Keratinocyte (primary cell): Measurements from ENCODE around the gene SCLY. TPM values are rescaled to one million over a fixed set of nuclear protein-coding genes. Genes with fewer than 3 reads are reported as not detected.

Experiments used
- DNase-seq: peaks from one replicate; pipeline ENCODE4 v3.0.0-alpha.2; 2011; ENCODE audit warnings: low read depth, missing footprints, low spot score
- FAIRE-seq: peaks from 2 replicates; lab custom pipeline; 2011; peaks lifted over from hg19 to GRCh38; lab: Jason Lieb, UNC
- H2AFZ ChIP-seq: 2 replicates; pipeline ENCODE4 v1.6.0; 2012; ENCODE audit warnings: low read length, control low read depth, inconsistent platforms; ENCODE audit not compliant: control insufficient read depth
- H3K27ac ChIP-seq: 2 replicates; pipeline ENCODE4 v1.5.1; 2011; ENCODE audit warnings: low read length; ENCODE audit not compliant: control insufficient read depth, insufficient read depth
- H3K27me3 ChIP-seq: 3 replicates; pipeline ENCODE4 v1.6.0; 2011; ENCODE audit warnings: low read length; ENCODE audit not compliant: control insufficient read depth, insufficient read depth; ENCODE audit errors: extremely low read depth
- H3K36me3 ChIP-seq, 2 experiments: 2 replicates in 1 of 2; 3 replicates in 1 of 2; pipeline ENCODE4 v1.5.1; 2011; ENCODE audit warnings: low read length in 2 of 2, mild to moderate bottlenecking in 1 of 2; ENCODE audit not compliant: control insufficient read depth in 2 of 2, insufficient read depth in 2 of 2; ENCODE audit errors: extremely low read depth in 1 of 2
- H3K4me1 ChIP-seq: 3 replicates; pipeline ENCODE4 v1.5.1; 2011; ENCODE audit warnings: low read length; ENCODE audit not compliant: control insufficient read depth, insufficient read depth; ENCODE audit errors: extremely low read depth
- H3K4me2 ChIP-seq: 3 replicates; pipeline ENCODE4 v1.6.0; 2011; ENCODE audit warnings: low read depth, low read length; ENCODE audit not compliant: control insufficient read depth, insufficient read depth; ENCODE audit errors: extremely low read depth
- H3K4me3 ChIP-seq, 3 experiments: fragments of 200-600 bp in 1 of 3; sonication (generic) in 1 of 3; 2 replicates in 2 of 3; 3 replicates in 1 of 3; pipeline ENCODE4 v1.5.1; 2011 to 2016; ENCODE audit warnings: low read length in 3 of 3, mild to moderate bottlenecking in 3 of 3, control low read depth in 2 of 3, inconsistent platforms in 1 of 3, low read depth in 1 of 3, mixed read lengths in 1 of 3, mixed run types in 1 of 3, moderate library complexity in 1 of 3; ENCODE audit not compliant: control insufficient read depth in 2 of 3, insufficient read depth in 2 of 3; ENCODE audit errors: extremely low read depth in 1 of 3
- H3K79me2 ChIP-seq: 2 replicates; pipeline ENCODE4 v1.6.0; 2012; ENCODE audit warnings: low read length; ENCODE audit not compliant: control insufficient read depth, insufficient read depth
- H3K9ac ChIP-seq: 3 replicates; pipeline ENCODE4 v1.6.0; 2011; ENCODE audit warnings: low read length; ENCODE audit not compliant: control insufficient read depth, insufficient read depth; ENCODE audit errors: extremely low read depth
- H3K9me1 ChIP-seq: 3 replicates; pipeline ENCODE4 v1.6.0; 2011; ENCODE audit warnings: low read length; ENCODE audit not compliant: control insufficient read depth, insufficient read depth; ENCODE audit errors: extremely low read depth
- H3K9me3 ChIP-seq: 2 replicates; pipeline ENCODE4 v1.5.1; 2012; ENCODE audit warnings: low read depth, low read length; ENCODE audit not compliant: control insufficient read depth
- H4K20me1 ChIP-seq: 3 replicates; pipeline ENCODE4 v1.6.0; 2011; ENCODE audit warnings: low read length; ENCODE audit not compliant: control insufficient read depth, insufficient read depth; ENCODE audit errors: extremely low read depth
- EZH2 ChIP-seq: IDR thresholded peaks from one replicate; pipeline ENCODE4 v1.6.1; 2012; ENCODE audit warnings: inconsistent platforms, mild to moderate bottlenecking, low read length, moderate library complexity
- dilution Hi-C: fragments of 300-500 bp; cut with MboI; formaldehyde crosslinking; loops from one replicate; pipeline ENCODE4 v1.7.0; 2020; ENCODE audit warnings: low sequenced_read_pairs; ENCODE audit not compliant: extremely low pct_ligation_motif_present
- polyA plus RNA-seq, 5 experiments: library from polyadenylated mRNA; depleted of rRNA in 3 of 5; stranded (reverse) in 3 of 5; stranded (forward) in 1 of 5; unstranded in 1 of 5; fragments of >200 nt; gene quantifications; 1 replicate in 1 of 5; 2 replicates in 3 of 5; 3 replicates in 1 of 5; pipeline versions ENCODE4 v1.2.1 to v1.2.3, GENCODE V29; 2011 to 2012; ENCODE audit warnings: missing spikeins in 2 of 5, low read depth in 1 of 5, low replicate concordance in 1 of 5
- TF ChIP-seq, protein P1 (sequence below), 3 experiments: IDR thresholded peaks in 1 of 3; conservative IDR thresholded peaks in 1 of 3; optimal IDR thresholded peaks in 1 of 3; 2 replicates in 2 of 3; 3 replicates in 1 of 3; pipeline versions ENCODE3 to v1.5.1; 2011; ENCODE audit warnings: low read length in 3 of 3, mild to moderate bottlenecking in 3 of 3, moderate library complexity in 2 of 3, control low read depth in 1 of 3, inconsistent platforms in 1 of 3; ENCODE audit not compliant: insufficient read depth in 2 of 3; ENCODE audit errors: extremely low read depth in 1 of 3

SCLY gene
- polyA plus RNA-seq, 1 donor (not counting 4 experiments of a cell fraction or from before 2014, with no cell fraction given) = 11.8 TPM

DNA sequence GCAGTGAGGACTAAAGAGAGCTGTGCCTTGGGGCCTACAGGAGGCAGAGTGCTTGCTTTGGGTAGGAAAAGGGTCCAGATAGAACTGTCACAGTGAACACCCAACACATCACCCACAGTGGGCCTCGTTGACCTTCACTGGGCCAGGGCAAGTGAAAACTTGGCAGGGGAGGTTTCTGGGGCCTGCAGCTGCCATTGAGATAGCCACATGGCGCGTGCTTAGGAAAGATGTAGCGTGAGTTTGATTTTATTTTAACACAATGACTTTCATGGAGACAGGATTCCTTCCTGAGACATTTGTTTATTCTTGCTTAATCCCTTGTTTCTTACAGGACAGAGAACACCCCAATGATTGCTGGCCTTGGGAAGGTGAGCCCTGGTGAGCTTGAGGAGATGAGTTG lies 30.1 kb downstream of the SCLY start:
- Histone ChIP-seq H3K9me1 (no peaks in the 10 kb centered on the region), H3K9ac (no peak overlapping the region), H3K27ac (no peak overlapping the region), H3K4me3 (no peak overlapping the region), H3K9me3 (no peaks in the 10 kb centered on the region), H3K4me2 (no peak overlapping the region), H3K27me3 (no peaks in the 10 kb centered on the region), H2AFZ (no peak overlapping the region), H4K20me1 (no peaks in the 10 kb centered on the region), H3K4me1 (no peaks in the 10 kb centered on the region), H3K79me2 (no peaks in the 10 kb centered on the region), H3K36me3 (peaks cover 2 to 3% of the 10 kb centered on the region in 2 experiments)
- dilution Hi-C loops = no loop called here
- TF ChIP-seq, protein P1, sequence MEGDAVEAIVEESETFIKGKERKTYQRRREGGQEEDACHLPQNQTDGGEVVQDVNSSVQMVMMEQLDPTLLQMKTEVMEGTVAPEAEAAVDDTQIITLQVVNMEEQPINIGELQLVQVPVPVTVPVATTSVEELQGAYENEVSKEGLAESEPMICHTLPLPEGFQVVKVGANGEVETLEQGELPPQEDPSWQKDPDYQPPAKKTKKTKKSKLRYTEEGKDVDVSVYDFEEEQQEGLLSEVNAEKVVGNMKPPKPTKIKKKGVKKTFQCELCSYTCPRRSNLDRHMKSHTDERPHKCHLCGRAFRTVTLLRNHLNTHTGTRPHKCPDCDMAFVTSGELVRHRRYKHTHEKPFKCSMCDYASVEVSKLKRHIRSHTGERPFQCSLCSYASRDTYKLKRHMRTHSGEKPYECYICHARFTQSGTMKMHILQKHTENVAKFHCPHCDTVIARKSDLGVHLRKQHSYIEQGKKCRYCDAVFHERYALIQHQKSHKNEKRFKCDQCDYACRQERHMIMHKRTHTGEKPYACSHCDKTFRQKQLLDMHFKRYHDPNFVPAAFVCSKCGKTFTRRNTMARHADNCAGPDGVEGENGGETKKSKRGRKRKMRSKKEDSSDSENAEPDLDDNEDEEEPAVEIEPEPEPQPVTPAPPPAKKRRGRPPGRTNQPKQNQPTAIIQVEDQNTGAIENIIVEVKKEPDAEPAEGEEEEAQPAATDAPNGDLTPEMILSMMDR (optimal IDR thresholded peaks at IDR 0.05 in 1 of 3, IDR thresholded peaks at IDR 0.05 in 1 of 3, conservative IDR thresholded peaks at IDR 0.05 in 1 of 3; ENCODE audit: extremely low read depth in 1 of 3, insufficient read depth in 2 of 3, low read length in 3 of 3) = no peak
- no peak for TF ChIP-seq EZH2
- FAIRE-seq = no peak
- DNase-seq = no peak

DNA sequence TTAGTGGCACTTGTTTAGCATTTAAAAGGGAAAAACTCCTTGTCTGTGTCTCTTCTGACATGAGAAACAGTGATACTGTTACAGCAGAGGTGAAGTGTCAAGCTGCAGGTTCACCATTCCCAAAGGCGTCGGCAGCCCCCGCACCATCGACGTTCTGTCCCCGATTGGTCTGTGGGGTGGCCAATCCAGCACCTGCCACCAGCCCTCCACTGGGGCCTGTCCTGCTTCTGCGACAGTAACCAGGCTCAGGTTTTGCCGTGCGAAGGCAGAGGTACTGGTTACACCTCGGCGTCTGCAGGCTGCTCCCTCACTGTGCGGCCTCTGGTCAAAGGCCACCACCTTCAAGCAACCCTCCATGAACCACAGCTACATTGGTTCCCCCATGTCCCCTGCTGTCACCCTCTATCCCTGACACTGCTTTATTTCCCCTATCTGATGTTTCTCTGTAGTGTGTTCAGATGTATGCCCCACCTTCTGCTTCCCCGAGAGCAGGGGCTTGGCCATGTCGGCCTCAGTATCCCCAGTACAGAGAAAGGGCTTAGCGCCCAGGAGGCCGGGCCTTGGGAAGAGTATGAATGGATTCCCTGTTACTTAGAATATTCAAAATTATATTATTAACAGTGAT lies 30.7 kb downstream of the SCLY start:
- no peak for TF ChIP-seq EZH2
- TF ChIP-seq, protein P1 (optimal IDR thresholded peaks at IDR 0.05 in 1 of 3, IDR thresholded peaks at IDR 0.05 in 1 of 3, conservative IDR thresholded peaks at IDR 0.05 in 1 of 3; ENCODE audit: extremely low read depth in 1 of 3, insufficient read depth in 2 of 3, low read length in 3 of 3) = no peak
- dilution Hi-C loops = no loop called here
- FAIRE-seq = no peak

More for the DNA sequence above, 30.7 kb downstream of the SCLY start:
- Histone ChIP-seq H3K9me1 (no peaks in the 10 kb centered on the region), H3K9ac (no peak overlapping the region), H3K27me3 (no peaks in the 10 kb centered on the region), H3K4me2 (no peak overlapping the region), H3K36me3 (peaks cover 2 to 3% of the 10 kb centered on the region in 2 experiments), H3K27ac (no peak overlapping the region), H3K9me3 (no peaks in the 10 kb centered on the region), H3K4me1 (peaks cover 4% of the 10 kb centered on the region), H3K79me2 (no peaks in the 10 kb centered on the region), H4K20me1 (no peaks in the 10 kb centered on the region), H2AFZ (no peak overlapping the region), H3K4me3 (no peak overlapping the region)
- DNase-seq = no peak
